PC-9 (cell line): ENCODE data around the gene ZBED6. TPM values are rescaled to one million over a fixed set of nuclear protein-coding genes. Genes with fewer than 3 reads are reported as not detected.
"Not testable (repeated sequence)": the region's sequence is repeated elsewhere in the genome, so short reads cannot be mapped to it uniquely, and the experiment has no call there.

Experiments
- BruUV-seq: library from RNA; stranded (reverse); fragments of 400-500 nt; replicated peaks from 2 replicates; lab custom pipeline; 2021; lab: Mats Ljungman, UMichigan
- CTCF ChIA-PET: fragments of 300-600 bp; sonication (Branson Sonifier 250); formaldehyde crosslinking; loops from one replicate; lab custom pipeline; 2022; ENCODE audit warnings: antibody characterized with exemption; lab: Charles Lee
- POLR2A ChIA-PET: fragments of 300-600 bp; sonication (Branson Sonifier 250); formaldehyde crosslinking; loops from one replicate; lab custom pipeline; 2022; ENCODE audit warnings: antibody characterized with exemption; ENCODE audit not compliant: unreplicated experiment; lab: Charles Lee
- DNase-seq, 2 experiments: peaks; one replicate each; pipeline versions ENCODE4 v3.0.0 to v3.0.0-alpha.2; 2015 to 2022; ENCODE audit warnings: mixed read lengths in 1 of 2
- H2AFZ ChIP-seq: fragments of 200-600 bp; sonication (generic); 2 replicates; pipeline ENCODE4 v1.8.1; 2017; ENCODE audit warnings: antibody characterized with exemption
- H3F3A ChIP-seq: fragments of 200-600 bp; sonication (generic); 2 replicates; pipeline ENCODE4 v1.8.1; 2017; ENCODE audit warnings: antibody characterized with exemption, mild to moderate bottlenecking, low read depth; ENCODE audit not compliant: insufficient read depth
- H3K27ac ChIP-seq: fragments of 200-600 bp; sonication (generic); 2 replicates; pipeline ENCODE4 v1.6.1; 2016; ENCODE audit warnings: mixed run types
- H3K27me3 ChIP-seq: fragments of 200-600 bp; sonication (generic); 2 replicates; pipeline ENCODE4 v1.6.1; 2016; ENCODE audit warnings: low read depth, mixed run types; ENCODE audit not compliant: insufficient read depth
- H3K36me3 ChIP-seq: fragments of 200-600 bp; sonication (generic); 2 replicates; pipeline ENCODE4 v1.6.1; 2016; ENCODE audit warnings: low read depth, mixed run types
- H3K4me1 ChIP-seq: fragments of 200-600 bp; sonication (generic); replicated peaks from 2 replicates; pipeline ENCODE4 v1.6.1; 2016; ENCODE audit warnings: mixed run types; ENCODE audit not compliant: insufficient read depth
- H3K4me2 ChIP-seq: fragments of 200-600 bp; sonication (generic); 2 replicates; pipeline ENCODE4 v1.6.1; 2017; ENCODE audit warnings: mixed run types
- H3K4me3 ChIP-seq: fragments of 200-600 bp; sonication (generic); 2 replicates; pipeline ENCODE4 v1.6.1; 2016; ENCODE audit warnings: mixed run types
- H3K79me2 ChIP-seq: fragments of 200-600 bp; sonication (generic); 2 replicates; pipeline ENCODE4 v1.6.1; 2017; ENCODE audit warnings: low read depth, mixed run types
- H3K9me2 ChIP-seq: fragments of 200-600 bp; sonication (generic); 2 replicates; pipeline ENCODE4 v1.8.1; 2017; ENCODE audit warnings: mild to moderate bottlenecking; ENCODE audit not compliant: insufficient read depth
- H3K9me3 ChIP-seq: fragments of 200-600 bp; sonication (generic); 2 replicates; pipeline ENCODE4 v1.8.1; 2016; ENCODE audit warnings: low read depth; ENCODE audit not compliant: insufficient read depth
- H4K20me1 ChIP-seq: fragments of 200-600 bp; sonication (generic); 2 replicates; pipeline ENCODE4 v1.8.1; 2017; ENCODE audit not compliant: insufficient read depth
- CTCF ChIP-seq: fragments of 200-600 bp; sonication (generic); conservative IDR thresholded peaks from 2 replicates; pipeline ENCODE4 v1.6.1; 2017; ENCODE audit warnings: mixed run types, antibody characterized with exemption, mild to moderate bottlenecking, moderate library complexity
- EZH2 ChIP-seq: fragments of 200-600 bp; sonication (generic); IDR thresholded peaks from 2 replicates; pipeline ENCODE4 v1.8.0; 2017; ENCODE audit warnings: antibody characterized with exemption, low read depth
- intact Hi-C: fragments of 100-400 bp; cut with micrococcal nuclease; formaldehyde crosslinking; loops from one replicate; pipeline ENCODE4 v1.10.0; 2022; ENCODE audit not compliant: unreplicated experiment
- total RNA-seq: library from RNA; stranded (reverse); gene quantifications from 2 replicates; pipeline ENCODE4 v1.2.3, GENCODE V29; 2021

ZBED6 gene
- total RNA-seq, 1 experiment from 2014 or later = 32.7 TPM

GRCh38 chr1:203828002-203828401, 32.6 kb downstream of the ZBED6 start:
- Histone ChIP-seq H3K27ac (no peak overlapping the region), H3K36me3 (peaks cover 56% of the 10 kb centered on the region), H3K79me2 (peaks cover 27% of the 10 kb centered on the region; the same call in 1 of the 2 replicates), H4K20me1 (peaks cover 33% of the 10 kb centered on the region), H3K9me2 (no peaks in the 10 kb centered on the region), H3K4me1 (no peaks in the 10 kb centered on the region), H2AFZ (no peak overlapping the region), H3F3A (peaks cover 15% of the 10 kb centered on the region; the same call in 1 of the 2 replicates), H3K27me3 (no peaks in the 10 kb centered on the region), H3K9me3 (no peaks in the 10 kb centered on the region), H3K4me2 (no peak overlapping the region), H3K4me3 (no peak overlapping the region)
- BruUV-seq = no TSS peak
- ChIA-PET POLR2A (no interaction called here), CTCF (no interaction called here)
- intact Hi-C loops = no loop called here
- DNase-seq = no peak
- no peak for TF ChIP-seq CTCF
- TF ChIP-seq EZH2 = no peak

- H3K9me2 ChIP-seq = no peaks in the 10 kb centered on the region
- H3K4me2 ChIP-seq = no peak overlapping the region
- CTCF ChIA-PET = no interaction called here
- BruUV-seq = no TSS peak
- TF ChIP-seq CTCF (no peak), EZH2 (no peak)
- no peak overlapping the region for H2AFZ ChIP-seq
- H3K27me3 ChIP-seq = no peaks in the 10 kb centered on the region
- no peaks in the 10 kb centered on the region for H3K4me1 ChIP-seq
- H3K9me3 ChIP-seq = no peaks in the 10 kb centered on the region
- H3K4me3 ChIP-seq = no peak overlapping the region
- H3K79me2 ChIP-seq = peaks cover 22% of the 10 kb centered on the region; the same call in 1 of the 2 replicates
- peaks cover 28% of the 10 kb centered on the region for H4K20me1 ChIP-seq
- H3F3A ChIP-seq = peaks cover 15% of the 10 kb centered on the region; the same call in 1 of the 2 replicates
- POLR2A ChIA-PET = no interaction called here
- intact Hi-C loops = no loop called here
- DNase-seq = no peak
- H3K27ac ChIP-seq = no peak overlapping the region
- H3K36me3 ChIP-seq = peaks cover 51% of the 10 kb centered on the region
Measured at GRCh38 chr1:203828503-203828902, 33.1 kb downstream of the ZBED6 start.

GRCh38 chr1:203829247-203829646, 33.8 kb downstream of the ZBED6 start:
- H3K4me3 ChIP-seq, DNase-seq, intact Hi-C loops, BruUV-seq, H3K27me3 ChIP-seq, H2AFZ ChIP-seq, H3K9me3 ChIP-seq, CTCF ChIA-PET, H3K4me1 ChIP-seq, H3K9me2 ChIP-seq, H3K4me2 ChIP-seq, H3K27ac ChIP-seq, POLR2A ChIA-PET: not testable (repeated sequence)
- peaks cover 20% of the 10 kb centered on the region; the same call in 1 of the 2 replicates for H3F3A ChIP-seq
- peaks cover 23% of the 10 kb centered on the region for H4K20me1 ChIP-seq
- H3K36me3 ChIP-seq = peaks cover 50% of the 10 kb centered on the region
- peaks cover 19% of the 10 kb centered on the region; the same call in 1 of the 2 replicates for H3K79me2 ChIP-seq

GRCh38 chr1:203835476-203835875, 40.1 kb downstream of the ZBED6 start:
- no peak overlapping the region for H2AFZ ChIP-seq
- no peak overlapping the region for H3K27ac ChIP-seq
- H3K79me2 ChIP-seq = no peaks in the 10 kb centered on the region
- intact Hi-C loops = no loop called here
- no peaks in the 10 kb centered on the region for H3K9me3 ChIP-seq
- H3K9me2 ChIP-seq = no peaks in the 10 kb centered on the region
- H3K27me3 ChIP-seq = no peaks in the 10 kb centered on the region
- no peak overlapping the region for H3K4me2 ChIP-seq
- no peak overlapping the region for H3K4me3 ChIP-seq
- no peaks in the 10 kb centered on the region for H3K4me1 ChIP-seq
- TF ChIP-seq CTCF (no peak), EZH2 (no peak)
- H4K20me1 ChIP-seq = peaks cover 11% of the 10 kb centered on the region
- H3K36me3 ChIP-seq = peaks cover 58% of the 10 kb centered on the region
- no peak for DNase-seq
- H3F3A ChIP-seq = peaks cover 43% of the 10 kb centered on the region
- POLR2A ChIA-PET = interaction anchor here (0.7 kb wide), 1 partner anchor 31 kb away, joined by 6 read pairs; no protein-coding TSS in a partner anchor
- no TSS peak for BruUV-seq
- CTCF ChIA-PET = no interaction called here
